HL-60/S4 treated with phorbol 12-myristate 13-acetate at 8.2 ng/mL for 4 days and 3 days (cell line): Measurements from ENCODE around the gene MORN4.

Experiments
- in situ Hi-C: fragments of 300-500 bp; cut with MboI; formaldehyde crosslinking; loops from 2 replicates; pipeline ENCODE4 v1.15.0; 2022; ENCODE audit warnings: low sequenced_read_pairs

MORN4 gene

DNA sequence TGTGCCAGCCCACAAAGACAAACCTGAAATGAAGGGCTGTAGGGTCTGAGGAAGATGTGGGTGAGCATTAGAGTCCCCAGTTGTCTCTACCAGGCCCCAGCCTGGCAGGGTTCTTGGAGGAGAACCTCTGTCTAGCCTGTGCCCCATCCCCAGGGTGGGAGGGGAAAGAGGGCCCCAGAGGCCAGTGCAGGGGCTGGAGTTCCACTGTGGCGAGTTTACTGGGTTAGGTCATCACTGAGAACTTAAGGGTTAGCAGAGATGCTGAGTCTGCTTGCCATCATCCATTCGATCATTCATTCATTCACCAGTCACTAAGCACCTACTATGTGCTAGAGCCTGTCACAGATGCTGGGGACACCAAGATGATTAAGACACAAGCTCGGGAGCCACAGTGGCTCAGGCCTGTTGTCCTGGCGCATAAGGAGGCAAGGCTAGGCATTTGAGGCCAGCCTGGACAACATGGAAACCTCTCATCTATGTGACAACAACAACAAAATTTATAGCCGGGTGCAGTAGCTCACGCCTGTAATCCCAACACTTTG lies 58.1 kb downstream of the MORN4 start:
- in situ Hi-C loops, result no loop called here

DNA sequence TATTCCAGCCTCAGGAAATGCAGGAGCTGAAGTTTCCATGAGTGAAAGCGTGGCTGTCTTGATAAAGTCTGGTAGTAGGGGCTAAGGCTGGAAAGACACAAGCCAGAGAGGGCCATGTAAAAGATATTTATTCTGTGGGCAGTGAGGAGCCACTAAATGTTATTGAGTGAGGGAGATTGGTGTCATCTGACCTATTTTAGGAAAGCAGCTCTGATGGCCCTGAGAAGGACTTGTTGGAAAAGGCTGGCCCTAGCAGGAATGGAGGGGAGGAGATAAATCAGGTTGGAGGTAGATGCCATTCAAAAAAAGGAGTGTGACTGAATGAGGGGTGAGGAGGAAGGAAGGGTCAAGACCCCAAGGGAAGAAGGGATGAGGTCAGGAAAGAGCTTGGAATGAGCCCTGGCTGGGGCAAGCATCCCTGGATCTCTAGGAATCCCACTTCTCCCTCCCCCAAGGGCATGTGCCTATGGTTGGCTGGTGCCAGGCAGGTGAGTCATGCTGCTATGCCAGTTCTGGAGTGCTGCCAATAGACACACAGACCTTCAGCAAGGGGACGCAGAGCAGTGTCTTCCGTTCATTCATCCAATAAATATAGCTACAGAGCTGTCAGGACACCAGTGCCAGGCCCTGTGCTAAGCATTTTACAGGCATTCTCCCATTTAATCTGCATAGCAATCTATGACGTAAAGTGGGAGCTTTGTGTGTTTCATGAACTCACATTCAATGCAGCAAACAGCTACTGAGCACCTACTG lies 58.8 kb downstream of the MORN4 start:
- in situ Hi-C loops, result no loop called here

DNA sequence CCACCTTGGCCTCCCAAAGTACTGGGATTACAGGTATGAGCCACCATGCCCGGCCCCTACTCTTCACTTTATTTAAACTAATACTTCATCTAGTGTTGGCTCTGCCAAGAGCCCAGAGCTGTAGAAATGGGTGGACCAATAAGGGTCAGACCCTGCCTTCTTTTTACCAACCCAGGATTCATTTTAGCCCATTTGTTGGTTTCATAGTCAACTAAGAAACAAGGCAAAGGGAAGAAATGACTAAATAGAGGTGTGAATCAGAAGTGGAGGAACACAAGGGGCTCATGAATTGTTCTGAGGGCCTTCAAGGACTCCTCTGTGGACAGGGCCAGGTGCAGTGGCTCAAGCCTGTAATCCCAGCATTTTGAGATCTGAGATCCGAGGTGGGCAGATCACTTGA lies 59.6 kb downstream of the MORN4 start:
- in situ Hi-C loops, result no loop called here

GRCh38 chr10:97573021-97573420 lies 60.3 kb downstream of the MORN4 start:
- in situ Hi-C loops, result no loop called here

- in situ Hi-C loops, result no loop called here
Measured at GRCh38 chr10:97572214-97572989, 60.9 kb downstream of the MORN4 start, which contains the start of gene ANKRD2. Gene ANKRD2 (plus strand): TSS chr10:97572779. CDS start chr10:97572789, 10 bp downstream.

DNA sequence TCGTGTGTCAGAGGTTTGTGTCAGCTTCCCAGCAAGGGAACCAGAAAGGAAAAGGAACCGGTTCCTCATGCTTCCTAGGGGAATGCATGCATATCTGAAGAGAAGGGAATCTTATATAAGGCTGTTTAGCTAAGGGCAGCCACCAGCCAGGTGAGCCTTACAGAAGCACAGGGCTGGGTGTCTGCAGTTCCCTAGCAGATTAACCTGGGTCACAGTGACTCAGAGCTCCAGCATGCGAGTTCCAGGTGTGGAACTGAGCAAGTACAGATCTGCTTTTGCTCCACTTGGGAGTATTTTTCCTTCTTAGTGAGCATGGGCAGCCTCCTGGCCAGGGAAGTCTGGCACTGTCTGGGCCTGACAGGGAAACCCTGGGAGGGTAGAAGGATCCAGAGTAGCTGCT lies 61.7 kb downstream of the MORN4 start:
- in situ Hi-C loops, result no loop called here

DNA sequence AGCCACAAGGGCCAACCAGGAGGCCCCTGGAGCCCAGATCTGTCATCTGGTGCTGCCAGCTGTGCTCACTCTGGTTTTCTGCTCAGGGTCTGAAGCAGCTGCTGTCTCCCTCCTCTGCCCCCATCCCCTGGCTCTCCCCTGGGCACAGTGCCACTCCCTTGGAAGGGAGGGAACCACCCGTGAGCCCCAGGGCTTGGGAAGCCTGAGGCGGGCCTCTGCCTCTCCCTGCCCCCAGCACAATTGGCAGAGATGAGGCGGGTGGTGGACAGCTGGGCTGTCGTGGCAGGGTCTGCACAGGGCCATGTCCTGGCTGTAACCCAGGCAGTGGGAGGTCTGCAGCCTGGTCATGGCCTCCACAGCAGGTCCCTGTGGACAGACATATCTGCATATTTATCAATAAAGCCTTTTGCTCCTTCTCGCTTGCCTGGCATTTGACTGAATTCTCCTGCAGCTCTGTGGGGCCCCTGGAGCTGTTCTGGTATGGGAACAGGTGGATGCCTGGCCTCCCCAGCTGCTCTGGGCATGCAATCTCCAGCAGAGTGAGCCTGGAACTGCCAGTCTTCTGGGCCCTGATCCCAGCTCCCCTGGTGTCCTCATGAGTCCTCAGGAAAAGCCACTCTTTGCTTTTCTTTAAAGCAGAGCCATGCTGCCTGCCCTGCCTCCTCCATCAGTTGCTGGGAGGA lies 62.4 kb downstream of the MORN4 start:
- in situ Hi-C loops, result no loop called here

DNA sequence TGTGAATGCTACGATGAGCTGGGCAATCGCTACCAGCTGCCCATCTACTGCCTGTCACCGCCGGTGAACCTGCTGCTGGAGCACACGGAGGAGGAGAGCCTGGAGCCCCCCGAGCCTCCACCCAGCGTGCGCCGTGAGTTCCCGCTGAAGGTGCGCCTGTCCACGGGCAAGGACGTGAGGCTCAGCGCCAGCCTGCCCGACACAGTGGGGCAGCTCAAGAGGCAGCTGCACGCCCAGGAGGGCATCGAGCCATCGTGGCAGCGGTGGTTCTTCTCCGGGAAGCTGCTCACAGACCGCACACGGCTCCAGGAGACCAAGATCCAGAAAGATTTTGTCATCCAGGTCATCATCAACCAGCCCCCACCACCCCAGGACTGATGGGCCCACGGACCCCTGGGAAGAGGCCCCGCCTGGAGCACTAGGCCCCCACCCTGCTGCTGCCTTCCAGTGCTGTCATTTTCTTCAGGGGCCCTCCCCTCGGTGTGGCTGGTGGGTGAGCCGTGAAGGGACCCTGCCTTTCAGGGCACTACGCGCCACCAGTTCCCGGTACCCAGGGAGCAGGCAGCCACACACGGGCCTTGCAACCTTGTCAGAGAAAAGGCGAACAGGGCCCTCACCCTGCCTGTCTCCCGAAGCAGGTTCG lies 63.0 kb downstream of the MORN4 start:
- in situ Hi-C loops, result no loop called here

DNA sequence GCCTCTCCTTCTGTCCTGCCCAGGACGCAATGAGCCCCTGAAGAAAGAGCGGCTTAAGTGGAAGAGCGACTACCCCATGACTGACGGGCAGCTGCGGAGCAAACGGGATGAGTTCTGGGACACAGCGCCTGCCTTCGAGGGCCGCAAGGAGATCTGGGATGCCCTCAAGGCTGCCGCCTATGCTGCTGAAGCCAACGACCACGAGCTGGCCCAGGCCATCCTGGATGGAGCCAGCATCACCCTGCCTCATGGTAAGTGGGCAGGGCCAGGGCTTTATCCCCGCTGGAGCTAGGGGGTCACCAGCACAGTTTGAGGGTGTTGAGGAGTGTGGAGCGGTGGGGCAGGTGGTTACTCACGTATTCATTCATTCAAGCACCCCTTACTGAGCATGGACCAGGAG lies 65.4 kb downstream of the MORN4 start:
- in situ Hi-C loops, result no loop called here

DNA sequence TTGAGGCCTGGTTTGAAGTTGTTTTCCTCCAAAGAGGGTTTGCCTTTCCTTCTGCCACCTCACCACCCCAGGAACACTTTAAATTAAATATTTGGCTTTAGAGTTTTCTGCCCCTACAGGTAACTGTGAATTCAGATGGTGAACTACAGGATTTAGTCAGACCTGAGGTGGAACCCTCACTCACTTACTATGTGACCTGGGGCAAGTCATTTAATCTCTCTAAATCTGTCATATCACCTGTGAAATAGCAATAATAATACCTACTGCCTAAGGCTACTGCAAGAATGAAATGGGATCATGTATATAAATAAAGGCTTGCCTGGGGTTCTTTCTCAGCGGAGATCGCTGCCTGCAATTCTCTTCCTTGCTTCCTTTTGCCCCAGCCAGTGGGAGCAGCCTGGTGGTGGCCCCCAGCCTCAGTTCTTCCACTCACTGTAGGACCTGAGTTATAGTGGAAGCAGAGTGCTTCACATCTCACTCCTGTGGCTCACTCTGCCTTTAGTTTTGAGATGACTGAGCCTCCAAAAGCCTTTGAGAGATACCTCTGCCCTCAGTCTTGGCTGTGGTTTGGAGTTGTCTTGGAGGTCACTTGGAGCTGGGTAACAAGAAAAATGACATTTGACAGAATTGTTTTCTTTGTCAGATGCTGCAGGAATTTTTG lies 66.8 kb downstream of the MORN4 start:
- in situ Hi-C loops, result no loop called here

- in situ Hi-C loops, result no loop called here
Measured at GRCh38 chr10:97564776-97565175, 68.5 kb downstream of the MORN4 start.
